ENCODE results near the gene TDRD3. TPM values are rescaled to one million over a fixed set of nuclear protein-coding genes. Genes with fewer than 3 reads are reported as not detected.

TDRD3 gene
- total RNA-seq (2014; rRNA removed; shearing (Covaris generic)) (13.1 and 14.8 TPM in 2 replicates), polyA plus RNA-seq (2016; fragmentation: Nextera tagmentation; extraction: Ambion mirVana) (10.6 and 13.3 TPM in 2 replicates)
- long read RNA-seq, partial matches to known transcripts, result 5 of 7 reads
- long read RNA-seq, other reads (novel, unspliced or antisense), result 2 of 7 reads

GRCh38 chr13:60396783-60397703, at the start of gene TDRD3:
TDRD3 (plus strand) TSS chr13:60397220; CDS start chr13:60397365, 145 bp downstream.
- Histone ChIP-seq H3K9me2 (ENCODE audit: insufficient read depth) (no peaks in the 10 kb centered on the region), H2AFZ (peak within 1 kb of the TSS; percentile 95), H3K27me3 (ENCODE audit: insufficient read depth) (no peaks in the 10 kb centered on the region), H3K36me3 (ENCODE audit: insufficient read depth) (no peaks in the 10 kb centered on the region), H3K79me2 (replicated peaks; ENCODE audit: insufficient read depth) (peaks cover 41% of the 10 kb centered on the region), H3K4me3 (peak within 1 kb of the TSS; percentile 91), H3K4me2 (peak within 1 kb of the TSS; percentile 88), H3K27ac (ENCODE audit: low read depth) (peak within 1 kb of the TSS; percentile 93), H3F3A (replicated peaks; ENCODE audit: low read depth) (no peaks in the 10 kb centered on the region), H4K20me1 (replicated peaks; ENCODE audit: insufficient read depth) (no peaks in the 10 kb centered on the region), H3K4me1 (ENCODE audit: insufficient read depth) (peaks cover 30% of the 10 kb centered on the region)
- peaks cover 42% of the 10 kb centered on the region for H3K4me1 Mint-ChIP-seq
- H3K9me3 Mint-ChIP-seq, result no peaks in the 10 kb centered on the region; the same call in 2 of the 3 replicates
- H3K27me3 Mint-ChIP-seq (ENCODE audit: insufficient read depth, low read depth, poor library complexity), result peaks cover 10% of the 10 kb centered on the region
- peak; percentile 76 for ATAC-seq
- H3K36me3 Mint-ChIP-seq (ENCODE audit: low read depth), result no peaks in the 10 kb centered on the region
- TF ChIP-seq CREB1 (CRISPR knock-in tag; IDR thresholded peaks at IDR 0.05; ENCODE audit: low read depth), result peak; percentile 4; the same call in 1 of the 2 replicates
- 0 out of 2 replicates have a peak, but pooled peaks have one; percentile 25 for TF ChIP-seq ETS1 (IDR thresholded peaks at IDR 0.05)
- peak; percentile 76 to 82 for TF ChIP-seq CTCF (conservative IDR thresholded peaks at IDR 0.05; ENCODE audit: low read depth in 2 of 2)
- no peak for TF ChIP-seq ZNF462 (CRISPR knock-in tag; IDR thresholded peaks at IDR 0.05)
- TF ChIP-seq POLR2AphosphoS5 (IDR thresholded peaks at IDR 0.05; ENCODE audit: low read depth), result peak; percentile 66
- H3K27ac Mint-ChIP-seq, result peak within 1 kb of the TSS; percentile 98
- DNase-seq (ENCODE audit: low spot score), result peak; percentile 89
- H3K4me3 Mint-ChIP-seq, result peak within 1 kb of the TSS; percentile 95

Measured in GM23338 (cell line).